ENCODE measurements around the gene PGGT1B. TPM values are rescaled to one million over a fixed set of nuclear protein-coding genes. Genes with fewer than 3 reads are reported as not detected.
A peak's percentile ranks its signal among the peaks of the same experiment; 100 is the strongest.

PGGT1B gene
- total RNA-seq: 10 to 100 TPM in 2 of 4 donors, 1 to 10 TPM in 2; 2.3 to 35.5 (median 19.3) TPM

DNA sequence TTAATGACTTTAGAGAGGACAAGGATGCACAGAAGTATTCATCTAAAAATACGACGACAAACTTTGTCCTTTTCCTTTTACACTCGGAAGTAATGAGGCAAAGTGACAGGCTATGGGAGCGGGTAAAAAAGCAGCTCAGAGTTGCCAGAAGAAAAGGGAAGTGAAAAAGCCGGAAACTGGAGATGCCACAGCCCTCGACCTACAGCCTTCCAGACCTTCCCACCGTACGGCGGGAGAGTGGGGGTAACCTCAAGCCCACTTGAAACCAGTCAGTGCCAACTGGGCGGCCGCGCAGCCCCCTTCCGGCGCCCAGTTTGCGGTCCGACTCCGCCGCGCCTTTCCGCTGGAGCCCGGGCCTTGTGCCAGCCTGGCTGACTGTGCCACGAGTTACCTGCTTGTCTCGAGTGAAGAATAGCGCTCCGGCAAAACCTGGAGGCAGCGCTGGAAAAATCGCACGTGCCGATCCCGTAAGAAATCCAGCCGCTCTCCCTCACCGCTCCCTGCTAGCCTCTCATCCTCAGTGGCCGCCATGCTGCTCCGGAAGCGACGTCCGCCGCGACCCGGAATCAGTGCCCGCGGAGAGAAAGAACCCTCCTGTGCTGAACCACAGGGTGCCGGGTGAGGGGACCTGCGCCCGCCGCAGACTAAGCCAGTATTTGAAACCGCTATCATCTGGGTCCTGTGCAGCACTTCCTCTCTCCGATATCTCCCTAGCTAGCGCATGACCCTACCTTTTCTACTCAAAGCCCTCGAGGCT lies at the start of gene PGGT1B:
Gene PGGT1B, minus strand, starts transcription at position 557 of the 757 bp plus-strand sequence. Its CDS starts 26 bp downstream, at position 531.
- Histone ChIP-seq H3K4me1 (no peaks in the 10 kb centered on the region), H3K27ac (peak within 1 kb of the TSS; percentile 69 to 80), H3K4me3 (peak within 1 kb of the TSS; percentile 66 to 83), H3K36me3 (no peaks in the 10 kb centered on the region), H3K9me3 (no peaks in the 10 kb centered on the region), H3K27me3 (no peaks in the 10 kb centered on the region)
- TF ChIP-seq POLR2A (IDR thresholded peaks at IDR 0.05) (peak in 1 of 2 donors; percentile 31), CTCF (IDR thresholded peaks at IDR 0.05) (no peak)
- DNase-seq: peak; percentile 57 to 69
- intact Hi-C loops (cut with DNase I; ENCODE audit: low total_unique reads): no loop called here

DNA sequence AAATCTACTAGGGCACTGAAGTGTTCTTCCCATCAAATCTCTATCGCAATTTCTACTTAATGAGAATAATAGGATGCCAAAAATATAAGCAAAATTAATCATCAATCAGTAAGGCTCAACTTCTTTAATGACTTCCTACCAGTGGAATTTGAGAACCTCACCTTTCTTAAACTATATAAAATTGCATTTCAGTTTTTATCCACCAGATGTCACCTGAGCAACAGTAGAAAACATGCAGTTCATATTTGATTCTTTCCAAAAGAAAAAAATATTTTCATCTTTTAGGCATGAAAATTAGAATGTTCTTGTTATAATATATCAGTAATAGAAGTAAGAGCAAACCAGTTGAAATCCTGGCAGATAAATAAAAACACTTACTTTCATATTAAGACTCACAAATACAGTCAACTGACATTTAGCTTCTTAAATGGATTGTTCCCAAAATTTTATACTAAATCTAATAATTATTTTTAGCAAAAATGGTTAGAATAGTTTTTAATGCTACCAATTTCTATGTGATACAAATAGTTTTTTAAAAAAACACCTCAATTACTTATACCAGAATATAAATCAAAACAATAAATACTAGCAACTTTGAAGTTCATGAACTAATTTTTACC lies 47.2 kb upstream of the PGGT1B start:
- H3K4me1 ChIP-seq: no peaks in the 10 kb centered on the region
- H3K9me3 ChIP-seq: no peaks in the 10 kb centered on the region
- H3K27ac ChIP-seq: no peak overlapping the region
- TF ChIP-seq CTCF (IDR thresholded peaks at IDR 0.05) (peak; percentile 67 to 77 (median 70)), POLR2A (IDR thresholded peaks at IDR 0.05) (no peak)
- H3K4me3 ChIP-seq: no peak overlapping the region
- no peaks in the 10 kb centered on the region for H3K27me3 ChIP-seq
- intact Hi-C loops (cut with DNase I; ENCODE audit: low total_unique reads): loop anchor here (2.0 kb wide), 1 partner anchor 277 kb away; no protein-coding TSS in a partner anchor
- no peak for DNase-seq
- no peaks in the 10 kb centered on the region for H3K36me3 ChIP-seq

GRCh38 chr5:115308815-115309214 lies 46.1 kb upstream of the PGGT1B start:
- Histone ChIP-seq H3K4me3 (no peak overlapping the region), H3K27me3 (no peaks in the 10 kb centered on the region), H3K4me1 (no peaks in the 10 kb centered on the region), H3K36me3 (no peaks in the 10 kb centered on the region), H3K27ac (no peak overlapping the region), H3K9me3 (no peaks in the 10 kb centered on the region)
- intact Hi-C loops (cut with DNase I; ENCODE audit: low total_unique reads): no loop called here
- no peak for DNase-seq
- TF ChIP-seq POLR2A (IDR thresholded peaks at IDR 0.05) (no peak), CTCF (IDR thresholded peaks at IDR 0.05) (no peak)

DNA sequence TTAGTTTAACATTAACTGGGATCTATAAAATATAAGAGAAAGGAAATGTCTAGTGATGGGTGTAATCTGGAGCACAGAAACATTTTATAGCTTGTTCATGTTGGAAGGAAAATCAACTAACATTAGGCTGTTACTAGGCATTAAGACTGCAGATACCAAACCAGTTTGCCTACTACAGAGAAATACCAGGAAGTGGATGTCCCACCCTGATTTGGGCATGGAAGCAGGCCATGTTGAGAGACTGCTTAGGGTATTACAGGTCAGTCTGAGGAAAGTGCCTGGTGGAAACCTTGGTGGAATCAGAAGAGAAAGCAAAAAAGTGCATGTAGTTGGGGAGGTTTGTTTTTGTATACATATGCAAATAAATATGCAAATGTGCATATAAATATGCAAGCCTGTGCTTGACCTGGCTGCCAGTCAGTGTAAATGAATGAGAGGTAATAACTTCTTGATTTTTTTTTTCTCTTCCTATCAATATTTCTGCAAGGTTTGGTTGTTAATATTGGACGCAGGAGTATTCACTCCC lies 43.4 kb upstream of the PGGT1B start:
- Histone ChIP-seq H3K27me3 (no peaks in the 10 kb centered on the region), H3K27ac (no peak overlapping the region), H3K4me3 (no peak overlapping the region), H3K9me3 (no peaks in the 10 kb centered on the region), H3K36me3 (no peaks in the 10 kb centered on the region), H3K4me1 (no peaks in the 10 kb centered on the region)
- no peak for DNase-seq
- TF ChIP-seq POLR2A (IDR thresholded peaks at IDR 0.05): no peak
- TF ChIP-seq CTCF (IDR thresholded peaks at IDR 0.05): no peak
- intact Hi-C loops (cut with DNase I; ENCODE audit: low total_unique reads): no loop called here

- H3K27ac ChIP-seq: no peak overlapping the region
- H3K4me3 ChIP-seq: no peak overlapping the region
- H3K4me1 ChIP-seq: no peaks in the 10 kb centered on the region
- no peaks in the 10 kb centered on the region for H3K27me3 ChIP-seq
- H3K36me3 ChIP-seq: no peaks in the 10 kb centered on the region
- TF ChIP-seq POLR2A (IDR thresholded peaks at IDR 0.05): no peak
- no peak for TF ChIP-seq CTCF (IDR thresholded peaks at IDR 0.05)
- H3K9me3 ChIP-seq: no peaks in the 10 kb centered on the region
- DNase-seq: no peak
- intact Hi-C loops (cut with DNase I; ENCODE audit: low total_unique reads): no loop called here
Measured at GRCh38 chr5:115304496-115304895, 41.8 kb upstream of the PGGT1B start.

All from uterus (tissue), 4 donors.